GM23338 (cell line): ENCODE data around the gene ZNF724. TPM values are rescaled to one million over a fixed set of nuclear protein-coding genes. Genes with fewer than 3 reads are reported as not detected.

ENCODE experiments used
- ATAC-seq: fragments of 200-7000 bp; cut with Tn5 transposase; 3 replicates; pipeline ENCODE4 v1.9.1; 2020
- DNase-seq: peaks from one replicate; pipeline ENCODE4 v3.0.0-alpha.2; 2015; ENCODE audit warnings: low spot score
- H2AFZ ChIP-seq: fragments of 200-600 bp; sonication (generic); 2 replicates; pipeline ENCODE4 v1.8.0; 2016; ENCODE audit warnings: antibody characterized with exemption, mild to moderate bottlenecking, moderate library complexity
- H3F3A ChIP-seq: fragments of 200-600 bp; sonication (generic); replicated peaks from 2 replicates; pipeline ENCODE4 v1.8.0; 2017; ENCODE audit warnings: antibody characterized with exemption, mixed run types, low read depth
- H3K27ac ChIP-seq: fragments of 200-600 bp; sonication (generic); 2 replicates; pipeline ENCODE4 v1.6.1; 2016; ENCODE audit warnings: low read depth
- H3K27me3 ChIP-seq: fragments of 200-600 bp; sonication (generic); 2 replicates; pipeline ENCODE4 v1.8.0; 2016; ENCODE audit warnings: mild to moderate bottlenecking, mixed run types, moderate library complexity; ENCODE audit not compliant: insufficient read depth
- H3K36me3 ChIP-seq: fragments of 200-600 bp; sonication (generic); 2 replicates; pipeline ENCODE4 v1.8.0; 2016; ENCODE audit warnings: mild to moderate bottlenecking; ENCODE audit not compliant: insufficient read depth
- H3K4me1 ChIP-seq: fragments of 200-600 bp; sonication (generic); 2 replicates; pipeline ENCODE4 v1.8.0; 2016; ENCODE audit warnings: mild to moderate bottlenecking, moderate library complexity; ENCODE audit not compliant: insufficient read depth
- H3K4me2 ChIP-seq: fragments of 200-600 bp; sonication (generic); 2 replicates; pipeline ENCODE4 v1.7.1; 2017; ENCODE audit warnings: mixed run types
- H3K4me3 ChIP-seq: fragments of 200-600 bp; sonication (generic); 2 replicates; pipeline ENCODE4 v1.6.1; 2016; ENCODE audit warnings: mixed run types
- H3K79me2 ChIP-seq: fragments of 200-600 bp; sonication (generic); replicated peaks from 2 replicates; pipeline ENCODE4 v1.8.0; 2017; ENCODE audit warnings: mild to moderate bottlenecking; ENCODE audit not compliant: insufficient read depth
- H3K9me2 ChIP-seq: fragments of 200-600 bp; sonication (generic); 2 replicates; pipeline ENCODE4 v1.8.0; 2017; ENCODE audit not compliant: insufficient read depth
- H4K20me1 ChIP-seq: fragments of 200-600 bp; sonication (generic); replicated peaks from 2 replicates; pipeline ENCODE4 v1.8.0; 2017; ENCODE audit warnings: mild to moderate bottlenecking; ENCODE audit not compliant: insufficient read depth
- H3K27ac Mint-ChIP-seq: 2 replicates; pipeline ENCODE4 v1.8.0; 2020; ENCODE audit warnings: inconsistent platforms, mild to moderate bottlenecking, moderate library complexity, mixed read lengths
- H3K27me3 Mint-ChIP-seq: 3 replicates; pipeline ENCODE4 v1.8.0; 2022; ENCODE audit warnings: low read depth, mild to moderate bottlenecking, moderate library complexity, mixed read lengths, inconsistent platforms; ENCODE audit not compliant: insufficient read depth, poor library complexity
- H3K36me3 Mint-ChIP-seq: 3 replicates; pipeline ENCODE4 v1.8.0; 2021; ENCODE audit warnings: low read depth, mild to moderate bottlenecking, inconsistent platforms, moderate library complexity, mixed read lengths
- H3K4me1 Mint-ChIP-seq: 3 replicates; pipeline ENCODE4 v1.8.0; 2020; ENCODE audit warnings: mild to moderate bottlenecking, inconsistent platforms, mixed read lengths
- H3K4me3 Mint-ChIP-seq: 3 replicates; pipeline ENCODE4 v1.8.0; 2021; ENCODE audit warnings: moderate library complexity, mild to moderate bottlenecking, inconsistent platforms, mixed read lengths
- H3K9me3 Mint-ChIP-seq: 3 replicates; pipeline ENCODE4 v1.8.0; 2020; ENCODE audit warnings: moderate library complexity, mild to moderate bottlenecking, inconsistent platforms, mixed read lengths
- CREB1 ChIP-seq: fragments of 250-450 bp; sonication (Bioruptor Pico); IDR thresholded peaks from 2 replicates; pipeline ENCODE4 v1.5.0; 2020; ENCODE audit warnings: low read depth, mild to moderate bottlenecking, moderate library complexity
- EZH2 ChIP-seq: fragments of 200-600 bp; sonication (generic); IDR thresholded peaks from one replicate; pipeline ENCODE4 v1.8.0; 2017; ENCODE audit warnings: antibody characterized with exemption, mild to moderate bottlenecking, low read depth; ENCODE audit not compliant: unreplicated experiment
- EZH2phosphoT487 ChIP-seq: fragments of 200-600 bp; sonication (generic); IDR thresholded peaks from one replicate; pipeline ENCODE4 v1.8.1; 2018; ENCODE audit warnings: antibody characterized with exemption; ENCODE audit not compliant: unreplicated experiment
- JUNB ChIP-seq: IDR thresholded peaks from one replicate; pipeline ENCODE4 v1.6.1; 2016; ENCODE audit warnings: antibody characterized with exemption; ENCODE audit not compliant: unreplicated experiment
- NANOG ChIP-seq: IDR thresholded peaks from 2 replicates; pipeline ENCODE4 v1.6.1; 2016; ENCODE audit warnings: antibody characterized with exemption, borderline replicate concordance
- POLR2AphosphoS5 ChIP-seq: IDR thresholded peaks from 2 replicates; pipeline ENCODE4 v1.6.1; 2016; ENCODE audit warnings: antibody characterized with exemption, low read depth
- STAT1 ChIP-seq: IDR thresholded peaks from one replicate; pipeline ENCODE4 v1.6.1; 2016; ENCODE audit warnings: antibody characterized with exemption; ENCODE audit not compliant: unreplicated experiment
- ZNF114 ChIP-seq: fragments of 250-450 bp; sonication (Bioruptor Pico); IDR thresholded peaks from 2 replicates; pipeline ENCODE4 v1.5.0; 2020; ENCODE audit warnings: mild to moderate bottlenecking, moderate library complexity
- ZNF331 ChIP-seq: fragments of 250-450 bp; sonication (Bioruptor Pico); IDR thresholded peaks from 2 replicates; pipeline ENCODE4 v1.5.0; 2020; ENCODE audit warnings: low read depth, mild to moderate bottlenecking, moderate library complexity
- polyA plus RNA-seq: library from polyadenylated mRNA; unstranded; fragments of >200 nt; fragmentation: Nextera tagmentation; extraction: Ambion mirVana; gene quantifications from 2 replicates; pipeline ENCODE4 v1.2.1, GENCODE V29; 2016
- total RNA-seq: library from RNA; depleted of rRNA; stranded (reverse); fragments of >200 nt; shearing (Covaris generic); gene quantifications from 2 replicates; pipeline ENCODE4 v1.2.3, GENCODE V29; 2014
- TF ChIP-seq, protein P1 (sequence below), 2 experiments: fragments of 200-600 bp in 1 of 2; sonication (generic) in 1 of 2; conservative IDR thresholded peaks; 2 replicates each; pipeline versions ENCODE4 v1.5.1 to v1.6.1; 2016 to 2017; ENCODE audit warnings: antibody characterized with exemption in 2 of 2, low read depth in 2 of 2, mild to moderate bottlenecking in 2 of 2, moderate library complexity in 1 of 2
- TF ChIP-seq, protein P2 (sequence below): IDR thresholded peaks from one replicate; pipeline ENCODE4 v1.6.1; 2018; ENCODE audit warnings: antibody characterized with exemption; ENCODE audit not compliant: unreplicated experiment
- TF ChIP-seq, protein P3 (sequence below): IDR thresholded peaks from 2 replicates; pipeline ENCODE4 v1.6.1; 2016; ENCODE audit warnings: antibody characterized with exemption

Gene ZNF724
- total and polyA plus RNA-seq, 2 experiments from 2014 or later = 35.4 to 85.3 TPM

DNA sequence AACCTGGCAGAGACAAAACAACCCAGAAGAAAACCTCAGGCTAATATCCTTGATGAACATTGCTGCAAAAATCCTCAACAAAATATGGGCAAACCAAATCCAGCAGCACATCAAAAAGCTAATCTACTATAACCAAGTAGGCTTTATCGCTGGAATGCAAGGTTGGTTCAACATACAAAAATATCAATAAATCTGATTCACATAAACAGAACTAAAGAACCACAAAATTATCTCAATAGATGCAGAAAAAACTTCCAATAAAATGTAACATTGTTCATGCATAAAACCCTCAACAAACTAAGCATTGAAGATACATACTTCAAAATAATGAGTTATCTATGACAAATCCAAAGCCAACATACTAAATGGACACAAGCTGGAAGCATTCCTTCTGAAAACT is 8.8 kb downstream of the ZNF724 start:
- H3K27me3 Mint-ChIP-seq = no peaks in the 10 kb centered on the region
- no peak for TF ChIP-seq CREB1 (CRISPR knock-in tag)
- ATAC-seq (no peak), DNase-seq (no peak)
- Histone ChIP-seq H3K4me1 (peaks cover 11% of the 10 kb centered on the region), H3K4me2 (no peak overlapping the region), H3F3A (no peaks in the 10 kb centered on the region), H3K4me3 (no peak overlapping the region), H3K9me2 (no peaks in the 10 kb centered on the region), H3K36me3 (peaks cover 33% of the 10 kb centered on the region), H3K27ac (no peak overlapping the region), H4K20me1 (peaks cover 68% of the 10 kb centered on the region), H3K27me3 (no peaks in the 10 kb centered on the region), H2AFZ (no peak overlapping the region), H3K79me2 (peaks cover 100% of the 10 kb centered on the region)
- H3K27ac Mint-ChIP-seq = no peak overlapping the region
- H3K4me3 Mint-ChIP-seq = no peak overlapping the region
- H3K36me3 Mint-ChIP-seq = peaks cover 92% of the 10 kb centered on the region
- H3K9me3 Mint-ChIP-seq = peaks cover 48% of the 10 kb centered on the region
- H3K4me1 Mint-ChIP-seq = peaks cover 2% of the 10 kb centered on the region; the same call in 2 of the 3 replicates

DNA sequence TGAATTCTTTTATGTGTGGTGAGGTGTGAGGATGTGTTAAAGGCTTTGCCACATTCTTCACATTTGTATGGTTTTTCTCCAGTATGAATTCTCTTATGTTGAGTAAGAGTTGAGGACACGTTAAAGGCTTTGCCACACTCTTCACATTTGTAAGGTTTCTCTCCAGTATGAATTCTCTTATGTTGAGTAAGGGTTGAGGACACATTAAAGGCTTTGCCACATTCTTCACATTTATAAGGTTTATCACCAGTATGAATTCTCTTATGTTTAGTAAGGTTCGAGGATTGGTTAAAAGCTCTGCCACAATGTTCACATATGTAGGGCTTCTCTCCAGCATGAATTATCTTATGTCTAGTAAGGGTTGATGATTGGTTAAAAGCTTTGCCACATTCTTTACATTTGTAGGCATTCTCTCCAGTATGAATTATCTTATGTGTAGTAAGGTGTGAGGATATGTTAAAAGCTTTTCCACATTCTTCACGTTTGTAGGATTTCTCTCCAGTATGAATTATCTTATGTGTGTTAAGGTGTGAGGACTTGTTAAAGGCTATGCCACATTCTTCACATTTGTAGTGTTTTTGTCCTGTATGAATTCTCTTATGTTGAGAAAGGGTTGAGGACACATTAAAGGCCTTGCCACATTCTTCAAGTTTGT is 27.1 kb downstream of the ZNF724 start:
- DNase-seq (no peak), ATAC-seq (no peak)
- H3K27ac ChIP-seq = no peak overlapping the region
- H3F3A ChIP-seq = no peaks in the 10 kb centered on the region; the same call in 1 of the 2 replicates
- Mint-ChIP-seq H3K9me3 (peaks cover 96% of the 10 kb centered on the region), H3K36me3 (peaks cover 99% of the 10 kb centered on the region), H3K27ac (no peak overlapping the region), H3K27me3 (peaks cover 19% of the 10 kb centered on the region), H3K4me1 (no peaks in the 10 kb centered on the region), H3K4me3 (no peak overlapping the region)
- peaks cover 70% of the 10 kb centered on the region for H3K79me2 ChIP-seq
- H3K4me2 ChIP-seq = no peak overlapping the region
- no peaks in the 10 kb centered on the region; the same call in 1 of the 2 replicates for H4K20me1 ChIP-seq
- H2AFZ ChIP-seq = no peak overlapping the region
- H3K4me1 ChIP-seq = no peaks in the 10 kb centered on the region
- H3K27me3 ChIP-seq = no peaks in the 10 kb centered on the region
- H3K4me3 ChIP-seq = no peak overlapping the region; the same call in 1 of the 2 replicates
- H3K36me3 ChIP-seq = peaks cover 81% of the 10 kb centered on the region
- H3K9me2 ChIP-seq = no peaks in the 10 kb centered on the region
- TF ChIP-seq NANOG (no peak), ZNF331 (no peak), POLR2AphosphoS5 (no peak), ZNF114 (CRISPR knock-in tag) (no peak), EZH2phosphoT487 (no peak), STAT1 (no peak), EZH2 (no peak), JUNB (no peak), CREB1 (CRISPR knock-in tag) (no peak)
- TF ChIP-seq, protein P1, sequence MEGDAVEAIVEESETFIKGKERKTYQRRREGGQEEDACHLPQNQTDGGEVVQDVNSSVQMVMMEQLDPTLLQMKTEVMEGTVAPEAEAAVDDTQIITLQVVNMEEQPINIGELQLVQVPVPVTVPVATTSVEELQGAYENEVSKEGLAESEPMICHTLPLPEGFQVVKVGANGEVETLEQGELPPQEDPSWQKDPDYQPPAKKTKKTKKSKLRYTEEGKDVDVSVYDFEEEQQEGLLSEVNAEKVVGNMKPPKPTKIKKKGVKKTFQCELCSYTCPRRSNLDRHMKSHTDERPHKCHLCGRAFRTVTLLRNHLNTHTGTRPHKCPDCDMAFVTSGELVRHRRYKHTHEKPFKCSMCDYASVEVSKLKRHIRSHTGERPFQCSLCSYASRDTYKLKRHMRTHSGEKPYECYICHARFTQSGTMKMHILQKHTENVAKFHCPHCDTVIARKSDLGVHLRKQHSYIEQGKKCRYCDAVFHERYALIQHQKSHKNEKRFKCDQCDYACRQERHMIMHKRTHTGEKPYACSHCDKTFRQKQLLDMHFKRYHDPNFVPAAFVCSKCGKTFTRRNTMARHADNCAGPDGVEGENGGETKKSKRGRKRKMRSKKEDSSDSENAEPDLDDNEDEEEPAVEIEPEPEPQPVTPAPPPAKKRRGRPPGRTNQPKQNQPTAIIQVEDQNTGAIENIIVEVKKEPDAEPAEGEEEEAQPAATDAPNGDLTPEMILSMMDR (conservative IDR thresholded peaks at IDR 0.05; ENCODE audit: low read depth in 2 of 2) = no peak
- TF ChIP-seq, protein P2, sequence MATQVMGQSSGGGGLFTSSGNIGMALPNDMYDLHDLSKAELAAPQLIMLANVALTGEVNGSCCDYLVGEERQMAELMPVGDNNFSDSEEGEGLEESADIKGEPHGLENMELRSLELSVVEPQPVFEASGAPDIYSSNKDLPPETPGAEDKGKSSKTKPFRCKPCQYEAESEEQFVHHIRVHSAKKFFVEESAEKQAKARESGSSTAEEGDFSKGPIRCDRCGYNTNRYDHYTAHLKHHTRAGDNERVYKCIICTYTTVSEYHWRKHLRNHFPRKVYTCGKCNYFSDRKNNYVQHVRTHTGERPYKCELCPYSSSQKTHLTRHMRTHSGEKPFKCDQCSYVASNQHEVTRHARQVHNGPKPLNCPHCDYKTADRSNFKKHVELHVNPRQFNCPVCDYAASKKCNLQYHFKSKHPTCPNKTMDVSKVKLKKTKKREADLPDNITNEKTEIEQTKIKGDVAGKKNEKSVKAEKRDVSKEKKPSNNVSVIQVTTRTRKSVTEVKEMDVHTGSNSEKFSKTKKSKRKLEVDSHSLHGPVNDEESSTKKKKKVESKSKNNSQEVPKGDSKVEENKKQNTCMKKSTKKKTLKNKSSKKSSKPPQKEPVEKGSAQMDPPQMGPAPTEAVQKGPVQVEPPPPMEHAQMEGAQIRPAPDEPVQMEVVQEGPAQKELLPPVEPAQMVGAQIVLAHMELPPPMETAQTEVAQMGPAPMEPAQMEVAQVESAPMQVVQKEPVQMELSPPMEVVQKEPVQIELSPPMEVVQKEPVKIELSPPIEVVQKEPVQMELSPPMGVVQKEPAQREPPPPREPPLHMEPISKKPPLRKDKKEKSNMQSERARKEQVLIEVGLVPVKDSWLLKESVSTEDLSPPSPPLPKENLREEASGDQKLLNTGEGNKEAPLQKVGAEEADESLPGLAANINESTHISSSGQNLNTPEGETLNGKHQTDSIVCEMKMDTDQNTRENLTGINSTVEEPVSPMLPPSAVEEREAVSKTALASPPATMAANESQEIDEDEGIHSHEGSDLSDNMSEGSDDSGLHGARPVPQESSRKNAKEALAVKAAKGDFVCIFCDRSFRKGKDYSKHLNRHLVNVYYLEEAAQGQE = no peak
- TF ChIP-seq, protein P3, sequence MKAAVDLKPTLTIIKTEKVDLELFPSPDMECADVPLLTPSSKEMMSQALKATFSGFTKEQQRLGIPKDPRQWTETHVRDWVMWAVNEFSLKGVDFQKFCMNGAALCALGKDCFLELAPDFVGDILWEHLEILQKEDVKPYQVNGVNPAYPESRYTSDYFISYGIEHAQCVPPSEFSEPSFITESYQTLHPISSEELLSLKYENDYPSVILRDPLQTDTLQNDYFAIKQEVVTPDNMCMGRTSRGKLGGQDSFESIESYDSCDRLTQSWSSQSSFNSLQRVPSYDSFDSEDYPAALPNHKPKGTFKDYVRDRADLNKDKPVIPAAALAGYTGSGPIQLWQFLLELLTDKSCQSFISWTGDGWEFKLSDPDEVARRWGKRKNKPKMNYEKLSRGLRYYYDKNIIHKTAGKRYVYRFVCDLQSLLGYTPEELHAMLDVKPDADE = no peak
